NB4 (cell line): ENCODE results near the gene NDUFV1.

Experiments used
- CTCF ChIP-seq: IDR thresholded peaks from one replicate; pipeline ENCODE4 v1.5.1; 2012; ENCODE audit warnings: low read depth, low read length
- MYC ChIP-seq: IDR thresholded peaks from 2 replicates; pipeline ENCODE4 v1.6.1; 2011; ENCODE audit warnings: low read depth, low read length
- POLR2A ChIP-seq: IDR thresholded peaks from 2 replicates; pipeline ENCODE4 v1.6.1; 2011; ENCODE audit warnings: mild to moderate bottlenecking; ENCODE audit not compliant: insufficient read length; ENCODE audit errors: extremely low read depth

- TF ChIP-seq CTCF (no peak), POLR2A (no peak), MYC (no peak)
These were observed 20.0 kb upstream of the NDUFV1 start for GRCh38 chr11:67586568-67587250.
